Activated CD4-positive, alpha-beta T cell treated with anti-CD3 and anti-CD28 coated beads, Interleukin-2, amount 10 ng/mL, durations not matched to agents 24 days and 14 days (primary cell): ENCODE measurements around the gene MAP2K1. TPM values are rescaled to one million over a fixed set of nuclear protein-coding genes. Genes with fewer than 3 reads are reported as not detected.
"Not testable (repeated sequence)": the region's sequence is repeated elsewhere in the genome, so short reads cannot be mapped to it uniquely, and the experiment has no call there.

ENCODE experiments used
- DNase-seq: peaks from one replicate; pipeline ENCODE4 v3.0.0; 2022
- H3K27ac Mint-ChIP-seq: one replicate; pipeline ENCODE4 v1.8.0; 2022; ENCODE audit warnings: mild to moderate bottlenecking, mixed read lengths
- H3K27me3 Mint-ChIP-seq: one replicate; pipeline ENCODE4 v1.8.0; 2022; ENCODE audit warnings: mixed read lengths
- H3K36me3 Mint-ChIP-seq: one replicate; pipeline ENCODE4 v1.8.0; 2022; ENCODE audit warnings: low read depth, mild to moderate bottlenecking, mixed read lengths
- H3K4me1 Mint-ChIP-seq: one replicate; pipeline ENCODE4 v1.8.0; 2021; ENCODE audit warnings: mixed read lengths
- H3K4me3 Mint-ChIP-seq: one replicate; pipeline ENCODE4 v1.8.0; 2022; ENCODE audit warnings: mild to moderate bottlenecking, moderate library complexity, mixed read lengths
- H3K9me3 Mint-ChIP-seq: one replicate; pipeline ENCODE4 v1.8.0; 2021; ENCODE audit warnings: mixed read lengths
- intact Hi-C: fragments of 100-400 bp; cut with micrococcal nuclease; formaldehyde crosslinking; loops from one replicate; pipeline ENCODE4 v1.15.1; 2023
- total RNA-seq: library from RNA; stranded (reverse); gene quantifications from 2 replicates; pipeline ENCODE4 v1.2.3, GENCODE V29; 2022

Gene MAP2K1
- total RNA-seq, 1 donor from 2014 or later, result 106 TPM

DNA sequence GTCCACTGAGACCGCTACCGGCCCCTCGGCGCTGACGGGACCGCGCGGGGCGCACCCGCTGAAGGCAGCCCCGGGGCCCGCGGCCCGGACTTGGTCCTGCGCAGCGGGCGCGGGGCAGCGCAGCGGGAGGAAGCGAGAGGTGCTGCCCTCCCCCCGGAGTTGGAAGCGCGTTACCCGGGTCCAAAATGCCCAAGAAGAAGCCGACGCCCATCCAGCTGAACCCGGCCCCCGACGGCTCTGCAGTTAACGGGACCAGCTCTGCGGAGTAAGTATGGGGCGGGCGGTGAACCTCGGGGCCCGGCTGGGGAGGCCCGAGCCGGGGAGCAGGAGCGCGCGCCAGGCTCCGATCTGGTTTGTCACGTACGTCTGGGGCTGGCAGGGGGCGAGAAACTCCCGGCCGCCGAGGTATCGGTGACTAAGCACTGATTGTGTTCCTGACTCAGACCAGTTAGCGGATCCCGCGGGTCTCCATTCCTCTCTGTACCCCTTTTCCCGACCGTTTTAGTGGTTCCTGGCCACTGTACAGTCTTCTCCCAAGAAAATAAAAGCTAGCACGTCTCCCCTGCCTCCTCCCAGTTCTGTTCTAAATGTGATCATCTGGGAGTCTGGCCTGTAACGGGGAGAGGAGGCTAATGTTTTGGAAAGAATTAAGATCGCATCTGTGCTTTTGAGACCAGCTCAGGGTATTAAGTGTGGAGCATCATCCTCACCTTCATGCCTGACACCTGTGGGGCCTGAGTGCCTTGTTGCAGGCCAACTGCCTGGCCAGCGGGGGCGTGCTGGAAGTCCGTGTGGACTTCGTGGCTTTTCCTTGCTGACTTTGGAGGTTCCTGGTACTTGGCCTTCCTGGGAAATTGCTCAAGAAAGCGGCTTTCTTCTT is 691 bp downstream of the MAP2K1 start:
- H3K36me3 Mint-ChIP-seq, result peaks cover 26% of the 10 kb centered on the region
- peak overlapping the region; percentile 98 for H3K4me3 Mint-ChIP-seq
- no peaks in the 10 kb centered on the region for H3K27me3 Mint-ChIP-seq
- H3K4me1 Mint-ChIP-seq, result peaks cover 48% of the 10 kb centered on the region
- peak overlapping the region; percentile 93 for H3K27ac Mint-ChIP-seq
- no peaks in the 10 kb centered on the region for H3K9me3 Mint-ChIP-seq
- intact Hi-C loops, result loop anchor here (2.0 kb wide), 3 partner anchors 13 to 117 kb away; partner anchors contain the start of genes RPL4 and ZWILCH
- DNase-seq, result peak; percentile 87

GRCh38 chr15:66388043-66388363 is 1.3 kb downstream of the MAP2K1 start:
- intact Hi-C loops, result no loop called here

DNA sequence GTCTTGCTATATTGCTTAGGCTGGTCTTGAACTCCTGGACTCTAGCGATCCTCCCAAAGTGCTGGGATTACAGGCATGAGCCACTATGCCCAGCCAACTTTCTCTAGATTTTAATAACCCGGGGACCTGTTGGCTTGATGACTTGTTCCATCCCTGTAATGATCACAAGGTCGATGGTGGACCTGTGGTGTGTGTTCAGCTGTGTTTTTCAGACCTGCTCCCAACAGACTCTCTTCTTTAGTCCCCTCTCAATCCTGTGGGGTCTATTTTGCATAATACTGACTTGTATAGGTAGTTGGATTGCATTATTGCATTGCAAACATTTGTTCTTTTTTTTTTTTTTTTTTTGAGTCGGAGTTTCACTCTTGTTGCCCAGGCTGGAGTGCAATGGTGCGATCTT is 1.9 kb downstream of the MAP2K1 start:
- Mint-ChIP-seq H3K9me3 (no peaks in the 10 kb centered on the region), H3K4me3 (peak overlapping the region; percentile 98), H3K27ac (peak overlapping the region; percentile 51), H3K4me1 (peaks cover 56% of the 10 kb centered on the region), H3K27me3 (no peaks in the 10 kb centered on the region), H3K36me3 (peaks cover 33% of the 10 kb centered on the region)
- DNase-seq, result no peak
- intact Hi-C loops, result no loop called here

More at GRCh38 chr15:66388043-66388363, 1.3 kb downstream of the MAP2K1 start:
- Mint-ChIP-seq H3K9me3 (no peaks in the 10 kb centered on the region), H3K4me3 (peak overlapping the region; percentile 98), H3K4me1 (peaks cover 52% of the 10 kb centered on the region), H3K27me3 (no peaks in the 10 kb centered on the region), H3K27ac (peak overlapping the region; percentile 93), H3K36me3 (peaks cover 29% of the 10 kb centered on the region)
- DNase-seq, result no peak

DNA sequence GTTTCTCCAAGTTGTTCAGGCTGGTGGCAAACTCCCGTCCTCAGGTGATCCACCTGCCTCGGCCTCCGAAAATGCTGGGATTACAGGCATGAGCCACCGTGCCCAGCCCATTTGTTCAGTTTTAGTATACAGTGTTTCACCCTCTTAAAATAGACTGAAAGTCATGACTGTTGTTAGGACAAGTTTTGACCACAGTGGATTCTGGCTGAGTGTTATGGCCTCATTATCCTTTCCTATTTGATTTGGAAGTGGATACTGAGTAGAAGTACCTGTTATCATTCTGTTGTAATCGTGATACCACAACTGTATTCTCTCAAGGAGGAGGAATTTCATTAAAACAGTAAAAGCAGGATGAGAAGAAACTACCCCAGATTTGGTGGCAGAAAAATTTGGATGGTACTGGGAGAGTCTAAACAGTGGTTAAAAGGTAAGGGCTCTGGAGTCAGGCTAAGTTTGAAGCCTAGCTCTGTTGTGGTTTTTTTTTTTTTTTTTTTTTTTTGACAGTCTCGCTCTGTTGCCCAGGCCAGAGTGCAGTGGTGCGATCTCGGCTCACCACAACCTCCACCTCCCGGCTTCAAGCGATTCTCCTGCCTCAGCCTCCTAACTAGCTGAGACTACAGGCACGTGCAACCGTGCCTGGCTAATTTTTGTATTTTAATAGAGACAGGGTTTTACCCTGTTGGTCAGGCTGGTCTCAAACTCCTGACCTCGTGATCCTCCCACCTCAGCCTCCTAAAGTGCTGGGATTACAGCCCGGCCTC is 2.6 kb downstream of the MAP2K1 start:
- peaks cover 63% of the 10 kb centered on the region for H3K4me1 Mint-ChIP-seq
- intact Hi-C loops, result no loop called here
- H3K27ac Mint-ChIP-seq, result peak overlapping the region; percentile 86
- H3K9me3 Mint-ChIP-seq, result no peaks in the 10 kb centered on the region
- H3K4me3 Mint-ChIP-seq, result peak overlapping the region; percentile 98
- peak; percentile 79 for DNase-seq
- H3K27me3 Mint-ChIP-seq, result no peaks in the 10 kb centered on the region
- peaks cover 36% of the 10 kb centered on the region for H3K36me3 Mint-ChIP-seq

- Mint-ChIP-seq H3K27ac (peak overlapping the region; percentile 86), H3K36me3 (peaks cover 34% of the 10 kb centered on the region), H3K4me1 (peaks cover 68% of the 10 kb centered on the region), H3K27me3 (no peaks in the 10 kb centered on the region), H3K4me3 (peak overlapping the region; percentile 98), H3K9me3 (no peaks in the 10 kb centered on the region)
- no peak for DNase-seq
- intact Hi-C loops, result loop anchor here (1.0 kb wide), 3 partner anchors 11 to 34 kb away; partner anchors contain the start of gene TIPIN
These were observed 3.2 kb downstream of the MAP2K1 start for GRCh38 chr15:66389859-66390381.

GRCh38 chr15:66390678-66391077 is 4.0 kb downstream of the MAP2K1 start:
- intact Hi-C loops, result loop anchor here (1.0 kb wide), 3 partner anchors 11 to 34 kb away; partner anchors contain the start of gene TIPIN
- Mint-ChIP-seq H3K9me3 (no peaks in the 10 kb centered on the region), H3K4me1 (peaks cover 68% of the 10 kb centered on the region), H3K27ac (peak overlapping the region; percentile 86), H3K4me3 (peak overlapping the region; percentile 98), H3K36me3 (peaks cover 35% of the 10 kb centered on the region), H3K27me3 (no peaks in the 10 kb centered on the region)
- DNase-seq, result peak; percentile 79

DNA sequence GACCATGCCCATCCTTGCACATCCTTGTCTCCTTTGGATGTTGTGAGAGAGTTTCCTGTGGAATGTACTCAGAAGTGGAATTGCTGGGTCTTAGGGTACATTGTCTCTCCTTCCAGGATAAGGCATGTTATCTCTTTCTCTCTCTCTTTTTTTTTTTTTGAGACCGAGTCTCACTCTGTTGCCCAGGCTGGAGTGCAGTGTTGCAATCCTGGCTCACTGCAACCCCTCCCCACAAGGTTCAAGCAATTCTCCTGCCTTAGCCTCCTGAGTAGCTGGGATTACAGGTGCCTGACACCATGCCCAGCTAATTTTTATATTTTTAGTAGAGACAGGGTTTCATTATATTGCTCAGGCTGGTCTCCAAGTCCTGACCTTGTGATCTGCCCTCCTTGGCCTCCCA is 6.3 kb downstream of the MAP2K1 start:
- Mint-ChIP-seq H3K36me3 (peaks cover 47% of the 10 kb centered on the region), H3K4me1 (peaks cover 69% of the 10 kb centered on the region), H3K4me3 (peak overlapping the region; percentile 10), H3K27ac (peak overlapping the region; percentile 41)
- H3K9me3 Mint-ChIP-seq, intact Hi-C loops, DNase-seq, H3K27me3 Mint-ChIP-seq: not testable (repeated sequence)

DNA sequence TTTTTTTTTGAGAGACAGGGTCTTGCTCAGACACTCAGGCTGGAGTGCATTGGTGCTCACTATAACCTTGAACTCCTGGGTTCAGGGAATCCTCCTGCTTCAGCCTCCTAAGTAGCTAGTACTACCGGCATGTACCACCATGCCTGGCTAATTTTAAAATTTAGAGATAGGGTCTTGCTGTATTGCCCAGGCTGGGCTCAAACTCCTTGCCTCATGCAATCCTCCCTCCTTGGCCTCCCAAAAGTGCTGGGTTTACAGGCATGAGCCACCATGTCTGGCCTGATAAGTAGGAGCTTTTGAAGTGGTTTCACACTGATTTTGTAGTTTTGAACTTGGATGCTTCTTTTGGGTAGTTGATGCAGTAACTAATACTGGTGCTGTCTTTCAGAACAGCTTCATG is 7.8 kb downstream of the MAP2K1 start:
- Mint-ChIP-seq H3K36me3 (peaks cover 47% of the 10 kb centered on the region), H3K4me1 (peaks cover 68% of the 10 kb centered on the region), H3K27ac (peak overlapping the region; percentile 45), H3K9me3 (no peaks in the 10 kb centered on the region), H3K27me3 (no peaks in the 10 kb centered on the region), H3K4me3 (no peak overlapping the region)
- no peak for DNase-seq
- intact Hi-C loops, result no loop called here

- intact Hi-C loops, result no loop called here
- Mint-ChIP-seq H3K4me3 (no peak overlapping the region), H3K9me3 (no peaks in the 10 kb centered on the region), H3K27ac (peak overlapping the region; percentile 45), H3K27me3 (no peaks in the 10 kb centered on the region), H3K4me1 (peaks cover 67% of the 10 kb centered on the region), H3K36me3 (peaks cover 45% of the 10 kb centered on the region)
- DNase-seq, result no peak
These were observed 8.2 kb downstream of the MAP2K1 start for GRCh38 chr15:66394915-66395314.

DNA sequence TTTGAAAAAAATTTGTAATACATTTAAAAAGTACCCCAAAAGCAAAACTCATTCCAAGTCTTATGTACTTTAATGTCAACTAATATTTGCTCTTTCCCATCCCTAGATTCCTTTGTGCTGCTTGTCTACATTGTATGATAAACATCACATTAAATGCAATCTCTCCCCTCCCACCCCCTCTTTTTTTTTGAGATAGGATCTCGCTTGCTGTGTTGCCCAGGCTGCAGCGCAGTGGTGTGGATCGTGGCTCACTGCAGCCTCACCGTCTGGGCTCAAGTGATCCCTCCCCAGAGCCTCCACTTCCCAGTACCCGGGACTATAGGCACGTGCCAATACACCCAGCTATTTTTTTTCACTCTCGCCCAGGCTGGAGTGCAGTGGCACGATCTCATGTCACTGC is 12.6 kb downstream of the MAP2K1 start:
- no peak overlapping the region for H3K27ac Mint-ChIP-seq
- no peaks in the 10 kb centered on the region for H3K27me3 Mint-ChIP-seq
- DNase-seq, result no peak
- peaks cover 67% of the 10 kb centered on the region for H3K4me1 Mint-ChIP-seq
- intact Hi-C loops, result no loop called here
- peaks cover 31% of the 10 kb centered on the region for H3K36me3 Mint-ChIP-seq
- H3K9me3 Mint-ChIP-seq, result no peaks in the 10 kb centered on the region
- H3K4me3 Mint-ChIP-seq, result no peak overlapping the region

DNA sequence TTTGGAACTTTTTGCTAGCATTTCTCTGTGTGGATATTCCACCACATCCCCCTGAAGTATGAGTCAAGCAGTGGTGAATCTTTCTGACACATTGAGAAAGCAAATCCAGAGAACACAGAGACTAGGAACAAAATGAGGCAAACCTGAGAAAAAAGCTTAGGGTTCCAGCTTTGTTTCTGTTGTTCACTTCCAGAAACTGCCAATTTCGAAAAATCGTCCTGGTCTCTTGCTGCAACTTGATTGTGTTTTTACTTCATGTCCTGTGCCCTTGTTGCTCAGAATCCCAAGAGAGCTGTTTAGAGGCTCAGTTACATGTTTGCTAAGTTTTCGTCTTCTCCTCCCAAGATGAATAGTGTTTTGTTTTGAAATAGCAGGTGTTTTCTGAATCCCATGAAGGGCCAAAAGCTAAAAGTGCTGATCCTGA is 13.7 kb downstream of the MAP2K1 start:
- Mint-ChIP-seq H3K27ac (peak overlapping the region; percentile 16), H3K27me3 (no peaks in the 10 kb centered on the region), H3K4me1 (peaks cover 64% of the 10 kb centered on the region), H3K9me3 (no peaks in the 10 kb centered on the region), H3K4me3 (peak overlapping the region; percentile 4), H3K36me3 (peaks cover 29% of the 10 kb centered on the region)
- intact Hi-C loops, result loop anchor here (2.0 kb wide), 1 partner anchor 14 kb away; the partner anchor contains the start of gene MAP2K1
- DNase-seq, result no peak

GRCh38 chr15:66401130-66402021 is 14.7 kb downstream of the MAP2K1 start:
- peak overlapping the region; percentile 25 for H3K27ac Mint-ChIP-seq
- H3K36me3 Mint-ChIP-seq, result peaks cover 23% of the 10 kb centered on the region
- H3K4me1 Mint-ChIP-seq, result peaks cover 68% of the 10 kb centered on the region
- intact Hi-C loops, result loop anchor here (1.0 to 2.0 kb wide), 2 partner anchors 11 to 15 kb away; partner anchors contain the start of gene MAP2K1
- DNase-seq, result peak; percentile 78
- peak overlapping the region; percentile 73 for H3K4me3 Mint-ChIP-seq
- no peaks in the 10 kb centered on the region for H3K9me3 Mint-ChIP-seq
- H3K27me3 Mint-ChIP-seq, result no peaks in the 10 kb centered on the region

DNA sequence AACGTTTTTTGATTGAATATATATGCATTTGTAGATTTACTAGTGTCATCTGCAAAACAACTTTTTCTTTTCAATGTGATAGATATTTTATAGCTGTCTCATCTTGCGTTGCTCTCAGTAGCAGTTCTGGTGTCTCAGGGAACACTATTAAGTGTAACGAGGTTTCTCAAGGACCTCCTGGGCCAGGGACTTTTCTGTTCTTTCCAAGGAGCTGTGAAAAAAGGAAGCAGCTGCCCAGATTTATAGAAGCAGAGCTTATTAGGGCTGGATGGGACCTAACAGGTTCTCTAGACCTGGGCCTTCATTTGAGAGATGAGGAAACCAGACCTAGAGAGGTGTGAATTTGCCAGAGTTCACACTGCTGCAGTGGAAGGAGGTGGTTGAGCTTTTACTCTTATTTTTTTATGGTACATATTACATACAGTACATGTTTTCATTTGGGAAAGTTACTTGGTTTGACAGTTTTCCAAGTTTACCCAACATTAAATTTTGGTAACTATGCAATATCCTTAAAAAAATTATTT is 16.1 kb downstream of the MAP2K1 start:
- no peak for DNase-seq
- Mint-ChIP-seq H3K9me3 (no peaks in the 10 kb centered on the region), H3K4me1 (peaks cover 70% of the 10 kb centered on the region), H3K36me3 (peaks cover 17% of the 10 kb centered on the region), H3K27ac (no peak overlapping the region), H3K4me3 (peak overlapping the region; percentile 57), H3K27me3 (no peaks in the 10 kb centered on the region)
- intact Hi-C loops, result no loop called here
